DND-41 (cell line): Measurements from ENCODE around the gene WRNIP1.

Experiments
- ATAC-seq: fragments of 200-7000 bp; cut with Tn5 transposase; 3 replicates; pipeline ENCODE4 v1.9.1; 2021; ENCODE audit warnings: low read depth; ENCODE audit not compliant: insufficient read depth
- DNase-seq: peaks from one replicate; pipeline ENCODE4 v3.0.0-alpha.2; 2020
- H2AFZ ChIP-seq: 2 replicates; pipeline ENCODE4 v1.6.0; 2012; ENCODE audit warnings: low read depth, low read length
- H3K27ac ChIP-seq: 2 replicates; pipeline ENCODE4 v1.5.1; 2012; ENCODE audit warnings: low read length, inconsistent platforms
- H3K27me3 ChIP-seq: fragments of 200-600 bp; sonication (generic); 2 replicates; pipeline ENCODE4 v1.6.0; 2012; ENCODE audit warnings: low read length, mild to moderate bottlenecking, inconsistent platforms; ENCODE audit not compliant: insufficient read depth, poor library complexity
- H3K36me3 ChIP-seq: 2 replicates; pipeline ENCODE4 v1.5.1; 2012; ENCODE audit warnings: low read length, inconsistent platforms; ENCODE audit not compliant: insufficient read depth
- H3K4me1 ChIP-seq: 2 replicates; pipeline ENCODE4 v1.5.1; 2012; ENCODE audit warnings: mild to moderate bottlenecking, low read length; ENCODE audit not compliant: insufficient read depth
- H3K4me2 ChIP-seq: 2 replicates; pipeline ENCODE4 v1.6.0; 2012; ENCODE audit warnings: mild to moderate bottlenecking, moderate library complexity, low read length, inconsistent platforms; ENCODE audit not compliant: insufficient read depth
- H3K4me3 ChIP-seq, 2 experiments: fragments of 200-600 bp in 1 of 2; shearing (Covaris generic) in 1 of 2; 2 replicates each; pipeline ENCODE4 v1.5.1; 2012 to 2016; ENCODE audit warnings: inconsistent platforms in 2 of 2, low read length in 2 of 2, mild to moderate bottlenecking in 2 of 2, low read depth in 1 of 2, moderate library complexity in 1 of 2
- H3K79me2 ChIP-seq: 2 replicates; pipeline ENCODE4 v1.6.0; 2012; ENCODE audit warnings: low read length, inconsistent platforms; ENCODE audit not compliant: insufficient read depth
- H3K9ac ChIP-seq: 2 replicates; pipeline ENCODE4 v1.6.0; 2012; ENCODE audit warnings: low read depth, mild to moderate bottlenecking, inconsistent platforms, low read length, moderate library complexity
- H3K9me3 ChIP-seq: 2 replicates; pipeline ENCODE4 v1.5.1; 2012; ENCODE audit warnings: low read length, moderate library complexity, mild to moderate bottlenecking, inconsistent platforms; ENCODE audit not compliant: insufficient read depth, severe bottlenecking
- H4K20me1 ChIP-seq: 2 replicates; pipeline ENCODE4 v1.6.0; 2012; ENCODE audit warnings: low read length; ENCODE audit not compliant: insufficient read depth
- CTCF ChIP-seq: IDR thresholded peaks from 2 replicates; pipeline ENCODE4 v1.5.1; 2012; ENCODE audit warnings: borderline replicate concordance, low read length, moderate library complexity, mild to moderate bottlenecking; ENCODE audit not compliant: poor library complexity, severe bottlenecking; ENCODE audit errors: extremely low read depth
- EZH2 ChIP-seq: IDR thresholded peaks from 3 replicates; pipeline ENCODE4 v1.6.1; 2012; ENCODE audit warnings: borderline replicate concordance, low read depth, mild to moderate bottlenecking, moderate library complexity, low read length, inconsistent platforms; ENCODE audit not compliant: severe bottlenecking

Gene WRNIP1

DNA sequence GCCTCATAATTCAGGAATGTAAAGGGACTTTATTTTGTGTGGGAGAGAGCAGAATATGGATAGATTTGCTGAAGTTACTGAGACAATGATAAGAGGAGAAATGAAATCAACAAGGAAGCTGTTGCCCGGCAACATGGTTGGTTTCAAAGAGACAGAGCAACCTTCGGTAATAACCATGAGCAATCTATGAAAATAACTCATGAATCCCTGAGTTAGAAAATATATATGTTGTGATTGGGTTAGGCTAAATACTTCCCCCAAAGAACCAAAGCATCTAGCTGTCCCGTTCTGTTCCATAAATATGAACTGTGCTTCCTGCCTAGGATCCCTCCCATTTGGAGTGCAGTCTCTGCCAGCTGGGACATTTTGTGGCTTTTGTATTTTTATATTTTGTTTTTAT is 53.4 kb downstream of the WRNIP1 start:
- Histone ChIP-seq H3K79me2 (no peaks in the 10 kb centered on the region), H3K4me3 (no peak overlapping the region), H3K4me1 (peaks cover 38% of the 10 kb centered on the region), H4K20me1 (no peaks in the 10 kb centered on the region), H3K27ac (0 out of 2 replicates have a peak overlapping the region, but pooled peaks have one; percentile 81), H3K27me3 (no peaks in the 10 kb centered on the region), H3K4me2 (no peak overlapping the region), H3K9ac (no peak overlapping the region), H3K9me3 (peaks cover 10% of the 10 kb centered on the region), H3K36me3 (no peaks in the 10 kb centered on the region), H2AFZ (no peak overlapping the region)
- no peak for DNase-seq
- TF ChIP-seq EZH2 (no peak), CTCF (no peak)
- no peak for ATAC-seq

DNA sequence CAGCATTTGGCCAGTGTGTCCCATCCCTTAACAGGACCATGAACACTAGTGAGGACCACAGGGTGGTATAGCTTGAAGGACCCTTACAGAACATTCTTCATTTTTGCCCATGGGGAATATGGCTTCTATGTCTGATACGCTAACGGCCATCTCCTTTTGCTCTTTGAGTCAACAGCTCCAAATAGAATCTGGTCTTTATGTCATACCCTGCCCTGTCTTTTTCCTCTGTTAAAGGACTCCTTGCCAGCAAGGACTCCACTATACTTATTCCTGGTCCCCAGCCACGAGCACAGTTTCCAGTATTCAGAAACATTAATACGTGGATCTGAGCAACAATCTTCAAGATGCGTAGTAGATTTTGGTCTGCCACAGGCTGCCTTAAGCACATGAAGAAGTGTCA is 53.9 kb downstream of the WRNIP1 start:
- Histone ChIP-seq H3K27ac (peak overlapping the region; percentile 81), H3K27me3 (no peaks in the 10 kb centered on the region), H4K20me1 (no peaks in the 10 kb centered on the region), H3K36me3 (no peaks in the 10 kb centered on the region), H3K4me1 (peaks cover 38% of the 10 kb centered on the region), H3K4me3 (no peak overlapping the region), H3K79me2 (no peaks in the 10 kb centered on the region), H3K9ac (no peak overlapping the region), H2AFZ (no peak overlapping the region), H3K4me2 (no peak overlapping the region), H3K9me3 (peaks cover 10% of the 10 kb centered on the region)
- DNase-seq (no peak), ATAC-seq (no peak)
- no peak for TF ChIP-seq EZH2
- no peak for TF ChIP-seq CTCF

DNA sequence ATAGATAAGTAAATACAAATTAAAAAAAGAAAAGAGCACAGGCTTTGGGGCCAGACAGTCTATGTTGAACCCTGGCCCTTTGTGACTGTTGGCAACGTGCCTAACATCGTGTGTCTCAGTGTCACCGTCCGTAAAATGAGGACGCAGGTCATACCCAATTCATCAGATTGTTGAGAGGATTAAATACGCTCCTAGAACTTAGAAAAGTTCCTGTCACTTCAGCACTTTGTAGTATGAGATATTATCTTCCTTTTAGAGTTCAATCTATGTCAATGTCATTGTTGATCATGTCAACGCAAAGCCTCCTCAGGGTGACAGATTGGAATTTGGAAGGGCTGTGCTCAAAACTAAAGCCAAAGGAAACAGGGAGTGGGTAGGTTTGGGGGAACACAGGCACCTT is 54.8 kb downstream of the WRNIP1 start:
- TF ChIP-seq CTCF (no peak), EZH2 (no peak)
- Histone ChIP-seq H3K4me1 (peaks cover 38% of the 10 kb centered on the region), H3K27ac (peak overlapping the region; percentile 81), H3K4me3 (no peak overlapping the region), H3K36me3 (no peaks in the 10 kb centered on the region), H3K27me3 (no peaks in the 10 kb centered on the region), H2AFZ (peak overlapping the region; percentile 48), H3K9me3 (peaks cover 10% of the 10 kb centered on the region), H3K79me2 (no peaks in the 10 kb centered on the region), H3K4me2 (peak overlapping the region; percentile 29; the same call in 1 of the 2 replicates), H4K20me1 (no peaks in the 10 kb centered on the region), H3K9ac (no peak overlapping the region)
- ATAC-seq = peak; percentile 27; the same call in 2 of the 3 replicates
- no peak for DNase-seq

DNA sequence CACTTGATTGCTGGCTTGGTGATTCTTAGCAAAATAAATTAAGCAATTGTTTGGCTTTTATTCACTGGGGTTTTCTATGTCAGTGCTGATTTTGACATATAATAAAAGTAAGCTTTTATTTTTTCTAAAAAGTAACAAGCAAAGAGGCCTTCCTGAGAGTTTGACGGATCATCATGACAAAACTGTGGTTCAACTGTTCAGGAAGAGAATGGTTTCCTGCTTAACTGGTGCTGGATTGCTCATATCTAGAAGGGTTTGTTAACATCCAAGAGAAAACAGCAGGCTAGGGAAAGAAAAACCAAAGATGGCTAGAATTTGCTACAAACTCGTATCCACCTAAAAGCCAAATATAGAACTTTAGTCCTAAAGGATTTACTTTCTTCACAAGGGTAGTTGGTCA is 55.2 kb downstream of the WRNIP1 start:
- Histone ChIP-seq H3K36me3 (no peaks in the 10 kb centered on the region), H3K4me1 (peaks cover 38% of the 10 kb centered on the region), H3K9ac (peak overlapping the region; percentile 0; the same call in 1 of the 2 replicates), H3K27ac (peak overlapping the region; percentile 81), H3K27me3 (no peaks in the 10 kb centered on the region), H4K20me1 (no peaks in the 10 kb centered on the region), H3K4me3 (no peak overlapping the region), H3K4me2 (peak overlapping the region; percentile 29; the same call in 1 of the 2 replicates), H3K79me2 (no peaks in the 10 kb centered on the region), H2AFZ (peak overlapping the region; percentile 48), H3K9me3 (peaks cover 10% of the 10 kb centered on the region)
- peak; percentile 72 for ATAC-seq
- no peak for DNase-seq
- TF ChIP-seq CTCF = no peak
- TF ChIP-seq EZH2 = no peak
